Skeletal muscle tissue (tissue), 4 donors: Measurements from ENCODE around the gene P2RY1. TPM values are rescaled to one million over a fixed set of nuclear protein-coding genes. Genes with fewer than 3 reads are reported as not detected.
"Not testable (repeated sequence)": the region's sequence is repeated elsewhere in the genome, so short reads cannot be mapped to it uniquely, and the experiment has no call there.

Experiments
- H3K27ac ChIP-seq: one replicate; pipeline ENCODE4 v1.7.0; 2013; ENCODE audit warnings: mild to moderate bottlenecking, low read depth, low read length, inconsistent platforms
- H3K27me3 ChIP-seq, 3 donors: one replicate each; pipeline ENCODE4 v1.7.0; 2013; ENCODE audit warnings: low read length in 3 of 3; ENCODE audit not compliant: control insufficient read depth in 3 of 3, insufficient read depth in 3 of 3
- H3K36me3 ChIP-seq, 3 donors: one replicate each; pipeline ENCODE4 v1.7.0; 2013; ENCODE audit warnings: low read length in 3 of 3; ENCODE audit not compliant: control insufficient read depth in 3 of 3, insufficient read depth in 3 of 3
- H3K4me1 ChIP-seq, 3 donors: one replicate each; pipeline ENCODE4 v1.7.0; 2013; ENCODE audit warnings: low read length in 3 of 3, mild to moderate bottlenecking in 3 of 3; ENCODE audit not compliant: control insufficient read depth in 3 of 3, insufficient read depth in 3 of 3
- H3K4me3 ChIP-seq, 3 donors: one replicate each; pipeline ENCODE4 v1.7.0; 2013; ENCODE audit warnings: low read length in 3 of 3
- H3K9ac ChIP-seq, 3 donors: one replicate each; pipeline ENCODE4 v1.7.0; 2013; ENCODE audit warnings: low read length in 3 of 3, mild to moderate bottlenecking in 3 of 3, moderate library complexity in 2 of 3, low read depth in 1 of 3
- H3K9me3 ChIP-seq, 3 donors: one replicate each; pipeline ENCODE4 v1.7.0; 2013; ENCODE audit warnings: low read length in 3 of 3; ENCODE audit not compliant: control insufficient read depth in 3 of 3
- total RNA-seq: library from RNA; depleted of rRNA; stranded (reverse); fragments of >200 nt; gene quantifications from one replicate; pipeline ENCODE4 v1.2.3, GENCODE V29; 2014
- donor health status: Osteomylitis.

P2RY1 gene
- total RNA-seq, 1 donor from 2014 or later = 5.2 TPM

GRCh38 chr3:152836269-152836668, 1.3 kb downstream of the P2RY1 start:
- H3K4me1 ChIP-seq = peaks cover 3 to 21% (median 4%) of the 10 kb centered on the region in 3 donors

GRCh38 chr3:152839511-152839910, 4.6 kb downstream of the P2RY1 start:
- Histone ChIP-seq H3K9ac (no peak overlapping the region), H3K9me3 (no peaks in the 10 kb centered on the region), H3K27ac (no peak overlapping the region), H3K27me3 (peaks cover 0 to 6% (median 0%) of the 10 kb centered on the region in 3 donors), H3K4me3 (no peak overlapping the region), H3K36me3 (no peaks in the 10 kb centered on the region), H3K4me1 (peaks cover 3 to 19% (median 4%) of the 10 kb centered on the region in 3 donors)

More at GRCh38 chr3:152836269-152836668, 1.3 kb downstream of the P2RY1 start:
- peak overlapping the region in 2 of 3 donors; percentile 81 to 88 for H3K4me3 ChIP-seq
- peak overlapping the region in 1 of 3 donors; percentile 71 for H3K9ac ChIP-seq
- no peaks in the 10 kb centered on the region for H3K9me3 ChIP-seq
- H3K36me3 ChIP-seq = no peaks in the 10 kb centered on the region
- peaks cover 0 to 6% (median 0%) of the 10 kb centered on the region in 3 donors for H3K27me3 ChIP-seq
- H3K27ac ChIP-seq = no peak overlapping the region

GRCh38 chr3:152841131-152841530, 6.2 kb downstream of the P2RY1 start:
- peaks cover 0 to 3% (median 0%) of the 10 kb centered on the region in 3 donors for H3K27me3 ChIP-seq
- no peaks in the 10 kb centered on the region for H3K9me3 ChIP-seq
- peaks cover 0 to 9% (median 0%) of the 10 kb centered on the region in 3 donors for H3K4me1 ChIP-seq
- no peak overlapping the region for H3K9ac ChIP-seq
- H3K36me3 ChIP-seq = no peaks in the 10 kb centered on the region
- H3K4me3 ChIP-seq = no peak overlapping the region
- H3K27ac ChIP-seq = no peak overlapping the region

- H3K9ac ChIP-seq = no peak overlapping the region
- peaks cover 0 to 8% (median 0%) of the 10 kb centered on the region in 3 donors for H3K4me1 ChIP-seq
- H3K4me3 ChIP-seq = no peak overlapping the region
- no peak overlapping the region for H3K27ac ChIP-seq
- H3K27me3 ChIP-seq = no peaks in the 10 kb centered on the region
- no peaks in the 10 kb centered on the region for H3K36me3 ChIP-seq
- no peaks in the 10 kb centered on the region for H3K9me3 ChIP-seq
Measured at GRCh38 chr3:152842413-152842812, 7.5 kb downstream of the P2RY1 start.

- no peak overlapping the region for H3K27ac ChIP-seq
- no peaks in the 10 kb centered on the region for H3K9me3 ChIP-seq
- H3K4me1 ChIP-seq = peaks cover 0 to 7% (median 0%) of the 10 kb centered on the region in 3 donors
- no peaks in the 10 kb centered on the region for H3K36me3 ChIP-seq
- H3K9ac ChIP-seq = no peak overlapping the region
- H3K4me3 ChIP-seq = no peak overlapping the region
- H3K27me3 ChIP-seq = no peaks in the 10 kb centered on the region
Measured at GRCh38 chr3:152843955-152844354, 9.0 kb downstream of the P2RY1 start.

GRCh38 chr3:152846572-152847202, 11.8 kb downstream of the P2RY1 start:
- not testable (repeated sequence) for H3K4me3 ChIP-seq, H3K27me3 ChIP-seq, H3K4me1 ChIP-seq, H3K36me3 ChIP-seq, H3K27ac ChIP-seq, H3K9ac ChIP-seq, H3K9me3 ChIP-seq

- H3K27ac ChIP-seq, H3K4me1 ChIP-seq, H3K27me3 ChIP-seq, H3K9me3 ChIP-seq, H3K4me3 ChIP-seq, H3K36me3 ChIP-seq, H3K9ac ChIP-seq: not testable (repeated sequence)
Measured at GRCh38 chr3:152847599-152847998, 12.7 kb downstream of the P2RY1 start.

- Histone ChIP-seq H3K27ac (no peak overlapping the region), H3K9ac (no peak overlapping the region), H3K9me3 (no peaks in the 10 kb centered on the region), H3K4me1 (no peaks in the 10 kb centered on the region), H3K36me3 (no peaks in the 10 kb centered on the region), H3K27me3 (no peaks in the 10 kb centered on the region), H3K4me3 (no peak overlapping the region)
Measured at GRCh38 chr3:152849996-152850578, 15.2 kb downstream of the P2RY1 start.

GRCh38 chr3:152853196-152853595, 18.3 kb downstream of the P2RY1 start:
- H3K4me3 ChIP-seq = no peak overlapping the region
- no peaks in the 10 kb centered on the region for H3K36me3 ChIP-seq
- H3K9ac ChIP-seq = no peak overlapping the region
- no peak overlapping the region for H3K27ac ChIP-seq
- H3K9me3 ChIP-seq = no peaks in the 10 kb centered on the region
- no peaks in the 10 kb centered on the region for H3K4me1 ChIP-seq
- H3K27me3 ChIP-seq = no peaks in the 10 kb centered on the region

- Histone ChIP-seq H3K9ac (no peak overlapping the region), H3K4me1 (no peaks in the 10 kb centered on the region), H3K36me3 (no peaks in the 10 kb centered on the region), H3K4me3 (no peak overlapping the region), H3K27ac (no peak overlapping the region), H3K27me3 (no peaks in the 10 kb centered on the region), H3K9me3 (no peaks in the 10 kb centered on the region)
Measured at GRCh38 chr3:152857082-152857481, 22.2 kb downstream of the P2RY1 start.
